ENCODE results near the gene UBAP1L.
A peak's percentile ranks its signal among the peaks of the same experiment; 100 is the strongest.
"Not testable (repeated sequence)": the region's sequence is repeated elsewhere in the genome, so short reads cannot be mapped to it uniquely, and the experiment has no call there.

UBAP1L gene

DNA sequence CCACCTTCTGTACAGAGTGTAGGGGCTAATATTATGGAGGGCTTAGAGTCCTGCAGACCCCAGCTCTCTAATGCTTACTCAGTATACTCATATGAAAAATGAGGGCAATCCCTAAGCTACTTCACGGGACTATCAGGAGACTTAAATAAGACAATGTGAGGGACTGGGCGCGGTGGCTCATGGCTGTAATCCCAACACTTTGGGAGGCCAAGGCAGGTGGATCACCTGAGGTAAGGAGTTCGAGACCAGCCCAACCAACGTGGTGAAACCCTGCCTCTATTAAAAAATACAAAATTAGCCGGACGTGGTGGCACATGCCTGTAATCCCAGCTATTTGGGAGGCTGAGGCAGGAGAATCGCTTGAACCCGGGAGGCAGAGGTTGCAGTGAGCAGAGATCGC lies 15.2 kb downstream of the UBAP1L start:
- DNase-seq (ENCODE audit: low spot score), result not testable (repeated sequence)

DNA sequence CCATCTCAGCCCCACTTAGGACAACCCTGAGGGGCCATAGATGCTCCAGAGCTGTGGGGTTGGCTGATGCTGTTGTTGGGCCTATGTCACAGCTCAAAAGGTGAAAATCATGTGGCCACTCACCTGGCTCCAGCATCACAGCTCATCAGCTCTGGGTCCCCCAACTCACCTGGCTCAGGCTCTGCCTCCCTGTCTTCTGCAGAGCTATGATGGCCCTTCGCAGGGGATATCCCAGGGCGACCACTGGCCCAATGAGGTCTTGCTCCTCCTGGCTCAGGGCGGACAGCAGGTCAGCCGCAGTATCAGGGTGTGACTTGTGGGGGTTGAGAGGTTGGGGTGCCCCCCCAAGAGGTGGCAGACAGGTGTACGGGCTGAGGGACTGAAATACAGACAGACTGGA lies 15.7 kb downstream of the UBAP1L start:
- no peak for DNase-seq (ENCODE audit: low spot score)

DNA sequence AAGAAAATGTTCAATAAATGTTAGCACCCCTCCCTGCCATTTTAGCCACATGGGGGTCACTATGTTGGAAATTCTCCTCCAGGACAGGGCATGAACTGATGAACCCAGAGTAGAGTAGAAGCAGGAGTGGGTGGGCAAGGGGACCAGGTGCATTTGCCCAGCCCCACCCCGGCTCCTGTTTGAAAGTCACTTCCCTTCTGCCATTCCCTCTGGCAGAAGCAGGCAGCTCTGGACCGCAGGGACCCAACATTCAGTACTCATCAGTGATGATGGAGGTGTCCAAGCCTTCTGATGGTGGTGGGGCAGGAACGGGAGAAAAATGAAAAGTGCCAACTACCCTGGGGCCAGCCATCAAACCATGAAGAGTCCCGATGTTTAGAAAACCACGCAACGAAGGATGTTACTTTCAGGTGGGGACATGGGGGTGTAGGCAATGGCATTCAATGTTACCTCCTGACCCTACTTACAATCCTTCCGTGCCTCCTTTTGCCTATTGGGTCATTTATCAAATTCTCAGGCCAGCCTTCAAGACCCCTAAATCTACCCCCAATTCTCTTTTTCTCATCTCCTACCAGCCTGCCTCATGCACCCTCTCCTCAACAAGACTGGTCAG lies 17.2 kb downstream of the UBAP1L start:
- DNase-seq (ENCODE audit: low spot score), result no peak

DNA sequence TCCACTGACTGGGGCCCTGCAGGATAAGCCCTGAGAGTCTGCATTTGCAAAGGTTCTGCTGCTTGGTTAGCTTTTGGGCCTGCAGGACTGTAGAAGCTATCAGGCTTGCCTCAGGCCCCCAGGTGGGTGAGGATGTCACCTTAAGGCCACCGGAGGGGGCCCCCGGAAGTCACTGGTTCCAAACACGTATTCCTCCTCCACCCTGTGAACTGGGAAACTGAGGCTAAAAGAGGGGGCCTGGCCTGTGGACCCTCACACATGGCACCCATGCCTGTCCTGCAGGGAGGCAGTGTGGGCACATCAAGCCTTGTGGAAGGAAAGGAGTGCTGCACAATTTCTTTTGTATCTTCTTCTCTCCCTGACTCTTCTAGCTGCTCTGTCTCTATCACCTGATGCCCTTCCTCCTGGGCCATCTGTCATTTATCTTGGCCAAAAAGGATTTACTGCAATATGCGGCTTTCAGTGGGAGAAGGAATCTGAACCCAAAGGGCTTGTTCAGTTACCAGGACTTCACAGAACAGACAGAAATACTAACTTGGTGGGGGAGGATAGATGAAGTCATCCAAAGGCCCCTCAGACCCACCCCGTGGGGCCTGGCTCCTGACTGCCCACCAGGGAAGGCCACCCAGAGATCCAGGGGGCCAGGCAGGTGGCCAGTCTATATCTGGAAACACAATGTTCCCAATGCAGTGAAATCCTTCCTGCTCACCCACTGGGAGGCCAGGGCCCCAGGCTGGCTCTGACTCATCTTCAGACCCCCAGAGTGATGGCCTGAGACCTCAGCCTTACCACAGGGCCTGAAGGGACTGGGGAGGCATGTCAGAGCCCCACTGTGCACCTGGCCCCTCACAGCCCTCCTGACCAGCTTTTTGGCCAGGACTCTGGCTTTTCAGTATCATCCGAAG lies 18.3 kb downstream of the UBAP1L start:
- DNase-seq (ENCODE audit: low spot score), result no peak

DNA sequence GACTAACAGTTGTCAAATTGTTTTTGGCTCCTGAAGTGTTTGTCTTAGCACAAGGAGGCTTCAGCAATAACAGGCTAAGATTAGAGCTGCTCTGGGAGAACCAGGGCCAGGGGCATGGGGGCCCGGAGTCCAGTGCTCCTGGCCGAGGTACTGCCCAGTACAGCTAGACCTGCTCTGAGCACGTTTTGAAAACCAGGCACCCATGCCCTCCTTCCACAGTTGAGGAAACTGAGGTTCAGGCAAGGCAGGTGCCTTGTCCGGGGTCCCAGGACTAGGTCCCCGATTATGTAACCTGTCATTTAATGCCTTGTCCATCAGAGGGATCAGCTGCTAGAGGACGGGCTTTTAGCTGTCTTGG lies 19.3 kb downstream of the UBAP1L start:
- DNase-seq (ENCODE audit: low spot score), result no peak

DNA sequence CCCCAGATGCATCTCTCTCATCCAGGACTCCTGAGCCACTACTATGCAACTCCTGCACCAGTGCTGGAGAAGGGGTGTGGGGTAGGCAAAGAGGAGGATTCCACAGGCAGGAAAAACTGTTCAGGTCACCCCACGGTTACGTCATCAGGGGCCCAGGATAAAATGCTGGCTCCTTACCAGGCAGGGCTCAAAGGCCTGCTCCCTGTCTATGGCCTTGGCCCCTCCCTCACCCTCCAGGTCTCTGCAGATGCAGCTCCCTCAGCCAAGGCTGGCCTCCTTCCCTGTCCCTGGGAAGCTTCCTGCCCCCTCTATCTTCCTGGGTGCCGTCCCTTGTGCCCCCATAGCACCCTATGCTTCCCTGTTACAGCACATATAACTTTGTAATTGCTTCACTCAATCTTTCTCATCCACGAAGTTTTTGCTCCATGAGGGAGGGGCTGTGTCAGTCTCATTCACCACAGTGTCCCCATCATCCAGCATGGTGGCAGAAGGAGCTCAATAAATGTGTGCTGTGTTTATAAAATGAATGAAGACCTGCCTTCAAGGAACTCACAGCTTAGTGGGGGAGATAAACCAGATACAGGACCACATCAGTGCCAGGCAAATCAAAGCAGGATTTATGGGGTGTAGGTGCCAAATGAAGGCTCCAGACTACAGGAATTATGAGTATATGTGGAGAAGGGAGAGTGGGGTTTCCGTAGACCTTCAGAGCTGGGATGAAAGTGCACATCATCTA lies 19.8 kb downstream of the UBAP1L start:
- no peak for DNase-seq (ENCODE audit: low spot score)

DNA sequence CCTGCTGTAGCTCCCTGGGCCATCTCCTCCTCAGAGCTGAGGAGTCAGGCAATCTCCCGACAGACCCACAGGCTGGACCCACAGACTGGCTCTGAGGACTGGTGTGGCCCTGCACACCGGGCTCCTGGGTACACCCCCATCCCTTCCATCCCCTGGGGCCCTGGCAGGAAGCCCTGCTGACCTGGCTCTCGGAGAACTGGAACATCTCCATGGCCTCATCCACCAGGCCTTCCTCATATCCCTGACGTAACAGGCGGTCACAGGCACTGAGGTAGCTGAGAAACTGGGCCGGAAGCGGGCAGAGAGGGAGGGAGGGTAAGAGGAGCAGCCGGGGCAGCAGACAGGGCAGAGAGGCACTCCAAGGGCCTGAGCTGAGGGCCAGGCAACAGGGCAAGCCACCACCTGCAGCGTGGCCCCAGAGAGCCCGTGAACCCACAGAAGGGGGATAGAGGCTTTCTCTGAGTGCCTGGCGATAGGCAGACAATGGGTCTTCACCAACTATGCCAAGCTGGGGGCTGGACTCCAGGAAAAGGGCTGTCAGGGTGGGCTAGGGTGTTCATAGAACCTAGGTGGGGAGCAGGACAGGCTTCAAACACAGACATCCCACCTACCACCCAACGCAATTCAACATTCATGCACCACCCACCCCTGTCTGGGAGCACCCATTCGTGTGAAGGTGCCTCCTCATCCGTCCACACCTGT lies 20.6 kb downstream of the UBAP1L start:
- no peak for DNase-seq (ENCODE audit: low spot score)

DNA sequence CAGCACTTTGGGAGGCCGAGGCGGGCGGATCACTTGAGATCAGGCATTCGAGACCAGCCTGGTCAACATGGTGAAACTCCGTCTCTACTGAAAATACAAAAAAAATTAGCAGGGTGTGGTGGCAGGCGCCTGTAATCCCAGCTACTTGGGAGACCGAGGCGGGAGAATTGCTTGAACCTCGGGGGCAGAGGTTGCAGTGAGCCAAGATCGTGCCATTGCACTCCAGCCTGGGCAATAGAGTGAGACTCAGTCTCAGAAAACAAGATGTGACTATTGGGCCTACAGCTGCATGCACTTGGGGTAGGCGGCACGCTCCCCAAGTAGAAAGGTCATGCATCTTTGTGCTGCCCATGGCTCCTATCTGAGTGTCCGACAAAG lies 21.2 kb downstream of the UBAP1L start:
- not testable (repeated sequence) for DNase-seq (ENCODE audit: low spot score)

DNA sequence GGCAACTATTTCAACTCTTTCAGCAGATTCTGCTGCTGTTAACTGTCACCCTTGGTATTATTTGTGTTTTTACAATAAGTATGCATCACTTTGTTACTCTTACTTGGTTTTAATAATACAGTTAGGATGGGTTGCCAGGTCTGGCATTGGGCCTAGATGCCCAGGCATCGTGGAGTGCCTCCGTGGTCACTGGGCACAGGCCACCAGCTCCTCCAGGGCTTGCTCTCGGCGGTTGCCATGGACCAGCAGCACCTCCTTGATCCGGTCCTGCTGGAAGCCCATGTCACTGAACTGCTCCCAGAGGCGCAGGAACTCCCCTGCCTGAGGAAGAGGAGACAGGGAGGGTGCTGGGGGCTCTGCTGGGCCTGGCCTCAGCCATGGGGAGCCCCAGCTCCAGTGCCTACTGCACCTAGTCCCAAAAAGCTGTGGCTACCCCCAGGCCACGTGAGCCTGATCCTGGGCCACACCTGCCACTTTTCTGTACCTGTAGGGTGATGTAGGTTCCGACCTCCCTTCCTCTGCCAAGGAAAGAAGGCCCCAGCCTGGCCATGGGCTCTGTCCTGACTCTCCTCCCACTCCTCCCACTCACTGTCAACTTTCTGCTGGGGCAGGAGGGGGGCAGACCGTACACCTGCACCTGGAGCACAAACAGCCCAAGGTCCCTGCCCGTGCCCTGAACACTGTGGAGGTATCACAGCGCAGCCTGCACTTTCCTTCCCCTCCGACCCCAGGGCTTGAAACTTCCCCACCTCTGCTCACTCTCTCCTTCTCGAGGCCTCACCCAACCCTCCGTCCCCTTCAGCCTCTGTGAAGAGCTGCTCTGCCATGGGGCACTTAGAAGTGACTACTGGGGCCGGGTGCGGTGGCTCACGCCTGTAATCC lies 21.8 kb downstream of the UBAP1L start:
- DNase-seq (ENCODE audit: low spot score), result no peak

DNA sequence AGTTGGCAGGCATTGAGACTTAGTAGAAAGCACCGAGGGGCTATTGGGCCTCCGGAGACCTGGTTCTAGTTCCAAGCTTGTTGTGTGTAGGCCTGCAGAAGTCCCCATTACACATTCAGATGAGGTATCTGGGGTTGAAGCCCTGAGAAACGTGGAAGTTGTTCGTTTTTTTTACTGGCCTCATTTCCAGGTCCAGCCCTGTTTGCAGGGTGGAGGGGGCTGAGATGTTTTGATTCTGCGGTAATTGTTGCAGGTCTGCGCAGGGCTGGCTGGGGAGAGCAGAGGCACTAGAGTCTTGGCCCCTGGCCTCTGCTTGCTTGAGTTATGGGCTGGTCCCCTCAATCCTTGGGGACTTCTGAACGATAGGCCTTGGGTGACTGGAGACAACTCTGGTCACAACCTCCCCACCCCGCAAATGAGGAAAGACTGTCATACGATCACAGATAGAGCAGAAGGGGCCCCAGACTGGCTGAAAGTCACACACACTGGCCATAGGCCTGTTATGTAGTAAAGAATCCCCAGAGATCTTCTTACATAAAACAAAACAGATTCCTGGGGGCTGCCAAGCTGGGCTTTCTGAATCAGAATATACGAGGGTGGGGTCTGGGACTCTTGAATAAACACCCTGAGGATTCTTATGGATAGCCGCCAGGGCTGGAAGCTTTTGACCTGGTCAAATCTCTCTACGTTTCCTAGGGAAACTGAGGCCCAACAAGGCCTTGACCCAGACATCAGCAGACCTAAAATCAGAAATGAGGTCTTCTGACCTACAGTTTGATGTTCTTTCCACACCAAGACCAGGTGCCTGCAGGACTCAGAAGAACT lies 22.8 kb downstream of the UBAP1L start:
- no peak for DNase-seq (ENCODE audit: low spot score)

DNA sequence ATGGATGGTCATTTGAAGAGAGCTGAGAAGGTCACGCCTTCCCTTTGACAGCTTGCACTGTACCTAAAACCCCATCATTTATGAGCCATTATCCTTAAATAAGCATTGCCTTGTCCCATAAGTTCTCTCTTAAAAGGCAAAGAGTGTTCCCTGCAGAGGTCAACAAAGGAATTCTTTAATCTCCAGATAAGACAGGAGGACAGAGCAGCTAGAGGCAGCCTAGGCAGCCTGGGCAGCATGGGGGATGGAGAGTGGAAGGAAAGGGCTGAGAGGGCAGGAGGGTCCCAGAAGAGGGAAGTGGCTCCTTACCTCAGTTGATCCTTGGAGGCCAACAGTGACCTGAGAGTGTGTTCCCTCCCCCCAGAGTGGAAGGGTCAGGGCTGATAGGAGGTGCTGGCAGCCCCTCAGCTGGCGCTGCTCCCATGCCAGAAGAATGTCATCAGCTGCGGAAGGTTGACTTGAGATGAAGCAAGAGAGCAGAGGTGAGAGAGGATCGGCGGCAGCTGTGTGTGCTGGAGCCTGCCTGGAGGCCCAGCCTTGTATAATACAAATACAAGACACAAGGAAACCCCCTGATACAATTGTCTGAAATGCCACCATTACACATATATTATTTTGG lies 25.7 kb downstream of the UBAP1L start:
- DNase-seq (ENCODE audit: low spot score), result no peak

DNA sequence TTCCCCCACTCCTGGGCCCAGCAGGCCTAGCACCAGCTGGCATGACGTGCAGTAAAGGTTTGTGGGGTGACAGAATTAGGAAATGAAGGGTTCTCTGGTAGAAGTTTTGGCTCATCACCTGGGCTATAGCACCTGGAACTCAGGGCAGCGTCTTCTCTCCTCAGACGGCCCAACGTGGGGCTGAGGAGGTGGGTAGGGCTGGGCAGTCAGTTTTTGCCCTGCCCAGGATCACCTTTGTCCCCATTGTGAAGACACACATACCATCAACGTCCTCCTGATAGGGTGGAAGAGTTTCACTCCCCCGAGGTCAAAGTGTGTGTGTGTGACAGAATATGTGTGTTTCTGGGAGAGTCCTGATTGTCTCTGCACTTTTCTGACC lies 26.4 kb downstream of the UBAP1L start:
- no peak for DNase-seq (ENCODE audit: low spot score)

DNA sequence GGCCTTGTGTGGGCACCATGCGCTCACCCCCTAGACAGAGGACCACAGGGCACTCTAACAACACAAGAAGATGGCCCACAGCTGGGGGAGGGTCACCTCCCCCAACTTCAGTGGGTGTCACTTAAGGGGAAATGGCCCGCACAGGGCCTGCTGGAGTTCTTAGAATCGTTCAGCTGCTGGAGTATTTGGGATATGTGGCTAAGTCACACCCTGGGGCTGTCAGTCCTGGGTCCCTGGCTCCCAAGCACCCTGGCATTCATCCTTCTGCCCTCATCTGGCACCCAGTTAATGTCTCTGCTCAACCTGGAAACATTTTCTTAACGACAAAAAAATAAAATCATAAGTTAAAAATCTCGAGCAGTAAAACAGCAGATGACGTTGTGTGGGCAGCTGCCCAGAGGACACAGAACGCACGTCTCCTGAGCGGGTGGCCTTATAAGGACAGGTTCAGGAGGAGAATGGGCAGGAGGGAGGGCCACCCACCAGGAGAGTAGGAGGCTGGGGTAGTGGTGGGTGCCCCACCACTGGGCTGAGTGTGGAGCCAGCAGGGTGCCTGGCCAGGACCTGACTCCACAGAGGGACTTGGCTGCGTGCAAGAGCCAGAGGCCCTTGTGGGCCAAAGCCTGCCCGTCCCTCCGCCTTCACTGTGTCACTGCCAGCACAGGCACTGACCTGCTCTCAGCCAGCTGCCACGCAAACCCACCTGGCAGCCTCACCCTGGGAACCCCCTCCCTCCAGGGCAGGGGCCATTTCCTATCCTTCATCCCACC lies 26.9 kb downstream of the UBAP1L start:
- no peak for DNase-seq (ENCODE audit: low spot score)

DNA sequence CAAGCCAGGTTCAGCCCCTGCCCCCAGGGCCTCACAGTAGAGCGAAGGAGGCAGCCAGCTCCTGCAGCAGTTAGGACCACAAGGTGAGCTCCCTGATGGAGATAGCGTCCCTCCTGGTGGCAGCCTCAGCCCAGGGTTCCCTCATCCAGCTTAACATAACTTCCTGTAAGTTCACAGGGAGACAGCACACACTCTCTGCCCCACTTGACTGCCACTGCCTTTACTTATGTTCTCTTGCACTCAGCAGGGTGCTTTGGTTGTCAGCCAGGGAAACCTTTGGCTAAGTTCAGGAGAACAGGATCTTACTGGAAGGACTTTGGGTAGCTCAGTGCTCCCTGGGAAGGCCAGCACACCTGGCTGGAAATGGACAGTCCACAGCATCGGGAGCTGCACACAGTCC lies 27.6 kb downstream of the UBAP1L start:
- DNase-seq (ENCODE audit: low spot score), result no peak

DNA sequence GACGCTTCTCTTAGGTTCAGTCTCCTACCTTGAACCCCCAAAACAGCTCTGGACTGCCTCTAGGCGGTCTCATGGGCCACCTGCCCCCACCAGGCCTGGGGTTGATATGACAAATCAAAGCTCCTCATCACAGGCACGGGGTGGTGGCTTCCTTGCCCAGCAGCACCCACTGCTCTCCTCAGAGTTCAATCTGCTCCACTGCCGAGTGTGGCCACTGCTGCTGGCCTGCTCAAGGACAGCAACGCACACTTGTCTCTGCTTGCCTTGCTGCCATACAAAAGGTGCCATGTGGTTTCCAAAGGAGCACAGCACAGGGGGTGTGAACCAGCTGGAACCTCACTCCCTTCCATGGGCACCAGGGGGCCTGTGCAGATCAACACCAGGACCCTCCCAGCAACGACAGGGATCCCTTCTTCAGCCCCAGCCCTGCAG lies 28.3 kb downstream of the UBAP1L start:
- peak; percentile 49 for DNase-seq (ENCODE audit: low spot score)

DNA sequence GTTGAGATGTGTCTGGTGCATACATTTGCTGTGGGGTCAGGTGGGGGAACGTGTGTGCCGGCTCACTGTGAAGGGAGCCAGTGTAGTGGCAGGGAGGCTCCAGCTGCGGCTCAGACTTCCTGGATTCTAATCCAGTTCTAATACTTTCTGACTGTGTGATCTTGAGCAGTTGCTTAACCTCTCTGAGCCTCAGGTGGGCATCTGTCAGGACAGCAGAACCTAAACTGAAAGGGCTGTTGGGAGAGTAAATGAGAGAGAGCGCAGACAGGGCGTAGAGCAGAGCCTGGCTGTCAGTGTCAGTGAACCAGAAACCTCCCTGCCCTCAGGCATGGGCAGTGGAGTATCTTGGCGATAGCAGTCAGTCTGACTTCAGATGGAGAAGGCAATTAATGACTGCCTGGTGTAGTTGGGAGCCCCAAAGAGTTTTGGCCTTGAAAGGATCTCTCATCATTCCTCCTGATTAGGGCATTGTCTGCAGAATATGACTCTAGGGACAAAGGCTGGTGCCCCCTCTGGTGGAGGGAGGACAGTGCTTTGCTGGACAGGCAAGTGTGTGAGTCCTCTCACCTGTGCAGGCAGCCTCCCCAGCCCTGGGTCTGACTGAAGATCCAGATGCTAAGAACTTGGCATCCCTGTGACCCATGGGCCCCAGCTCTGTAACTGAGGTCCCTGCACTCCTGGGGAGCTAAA lies 28.9 kb downstream of the UBAP1L start:
- peak; percentile 41 for DNase-seq (ENCODE audit: low spot score)

DNA sequence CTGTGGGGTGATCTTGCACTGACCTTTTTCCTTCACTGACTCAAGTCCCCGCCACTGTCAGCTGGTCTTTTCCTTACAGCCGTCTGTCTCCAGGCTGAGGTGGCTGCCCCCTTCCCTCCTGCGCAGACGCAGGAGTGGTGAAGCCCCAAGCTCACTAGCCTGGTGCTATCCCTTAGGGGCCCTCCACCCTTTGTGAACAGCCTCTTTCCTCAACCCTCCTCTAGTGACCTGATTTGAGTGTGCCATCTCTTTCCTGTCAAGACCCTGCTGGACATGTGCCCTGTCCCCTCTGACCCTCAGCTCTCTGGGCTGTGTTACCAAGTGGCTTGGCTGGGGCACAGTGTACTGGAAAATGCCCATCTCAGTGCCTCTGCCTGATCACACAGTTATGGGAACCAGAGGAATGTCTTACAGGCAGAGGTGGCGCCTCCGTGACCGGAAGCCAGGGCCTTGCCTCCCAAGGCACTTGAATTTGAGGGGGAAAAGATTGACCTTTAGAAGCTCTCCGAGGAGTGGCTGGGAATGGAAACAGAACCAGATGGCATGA lies 29.7 kb downstream of the UBAP1L start:
- no peak for DNase-seq (ENCODE audit: low spot score)

DNA sequence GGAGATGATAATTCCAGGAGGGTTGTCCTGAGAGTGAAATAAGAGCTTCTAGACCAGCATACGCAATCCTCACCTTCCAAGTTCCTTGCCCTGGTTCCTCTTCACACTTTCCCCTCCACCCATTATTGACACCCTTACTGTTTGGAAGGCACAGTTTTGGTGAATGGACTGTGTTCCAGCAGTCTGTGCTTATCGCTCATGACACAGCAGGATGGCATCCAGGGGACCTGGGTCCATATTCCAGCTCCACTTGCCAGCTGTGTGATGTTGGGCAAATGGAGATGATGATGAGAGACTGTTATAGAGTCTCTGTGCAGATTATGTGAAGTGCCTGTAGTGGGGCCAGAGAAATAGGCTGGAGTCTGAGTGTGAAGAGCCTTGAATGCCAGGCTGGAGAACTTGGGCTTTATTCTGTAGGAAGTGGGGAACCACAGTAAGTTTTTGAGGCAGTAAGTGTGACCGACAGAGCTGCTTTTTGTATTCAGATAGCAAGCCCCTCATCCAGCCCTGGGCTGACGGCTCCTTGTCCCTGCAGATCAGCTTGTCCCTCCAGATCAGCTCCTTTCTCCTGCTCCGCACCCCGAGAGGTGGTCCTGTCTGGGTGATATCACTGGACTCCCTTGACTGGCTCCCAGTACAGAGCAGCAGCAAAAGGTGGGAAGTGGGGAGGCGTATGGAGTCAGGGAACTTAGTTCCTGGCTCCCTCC lies 30.3 kb downstream of the UBAP1L start:
- DNase-seq (ENCODE audit: low spot score), result no peak
